Mesenchymal stem cell (in vitro differentiated cells and primary cell): ENCODE data around the gene CD19.

Experiments
- DNase-seq: peaks from one replicate; pipeline ENCODE4 v3.0.0-alpha.2; 2013
- H2AFZ ChIP-seq: one replicate; pipeline ENCODE4 v1.6.1; 2013; ENCODE audit warnings: low read depth, mild to moderate bottlenecking, control low read depth, inconsistent platforms, low read length, moderate library complexity
- H2AK5ac ChIP-seq: 2 replicates; pipeline ENCODE4 v1.6.1; 2013; ENCODE audit warnings: low read length, moderate library complexity, mild to moderate bottlenecking, inconsistent platforms; ENCODE audit not compliant: severe bottlenecking
- H2BK120ac ChIP-seq: one replicate; pipeline ENCODE4 v1.6.1; 2013; ENCODE audit warnings: low read depth, mild to moderate bottlenecking, inconsistent platforms, low read length, moderate library complexity
- H2BK12ac ChIP-seq, 2 experiments: one replicate each; pipeline ENCODE4 v1.6.1; 2013; ENCODE audit warnings: inconsistent platforms in 2 of 2, low read length in 2 of 2, mild to moderate bottlenecking in 2 of 2, moderate library complexity in 2 of 2, control low read depth in 1 of 2
- H2BK15ac ChIP-seq: one replicate; pipeline ENCODE4 v1.6.1; 2013; ENCODE audit warnings: mild to moderate bottlenecking, low read depth, inconsistent platforms; ENCODE audit not compliant: poor library complexity, severe bottlenecking
- H2BK5ac ChIP-seq: 2 replicates; pipeline ENCODE4 v1.6.1; 2013; ENCODE audit warnings: low read depth, mild to moderate bottlenecking, low read length, control low read depth, inconsistent platforms; ENCODE audit not compliant: poor library complexity, severe bottlenecking
- H3K14ac ChIP-seq, 2 experiments: one replicate each; pipeline ENCODE4 v1.6.1; 2013; ENCODE audit warnings: inconsistent platforms in 2 of 2, low read length in 2 of 2, control low read depth in 1 of 2, mild to moderate bottlenecking in 1 of 2, moderate library complexity in 1 of 2
- H3K18ac ChIP-seq, 2 experiments: one replicate each; pipeline ENCODE4 v1.6.1; 2013; ENCODE audit warnings: inconsistent platforms in 2 of 2, low read length in 2 of 2, control low read depth in 1 of 2, low read depth in 1 of 2, mild to moderate bottlenecking in 1 of 2
- H3K23ac ChIP-seq, 2 experiments: one replicate each; pipeline ENCODE4 v1.6.1; 2013; ENCODE audit warnings: inconsistent platforms in 2 of 2, low read length in 2 of 2, mild to moderate bottlenecking in 2 of 2, moderate library complexity in 2 of 2, control low read depth in 1 of 2
- H3K27ac ChIP-seq: 2 replicates; pipeline ENCODE4 v1.5.1; 2013; ENCODE audit warnings: mild to moderate bottlenecking, moderate library complexity, low read length, control low read depth, inconsistent platforms; ENCODE audit not compliant: poor library complexity, severe bottlenecking
- H3K27me3 ChIP-seq, 2 experiments: 2 replicates each; pipeline versions ENCODE4 v1.6.1 to v1.7.0; 2013; ENCODE audit warnings: low read length in 2 of 2, mild to moderate bottlenecking in 2 of 2, moderate library complexity in 2 of 2, control low read depth in 1 of 2, inconsistent platforms in 1 of 2; ENCODE audit not compliant: control insufficient read depth in 1 of 2, insufficient read depth in 1 of 2
- H3K36me3 ChIP-seq, 2 experiments: 2 replicates each; pipeline versions ENCODE4 v1.6.1 to v1.7.0; 2013; ENCODE audit warnings: low read length in 2 of 2, control low read depth in 1 of 2, inconsistent platforms in 1 of 2, low read depth in 1 of 2, mild to moderate bottlenecking in 1 of 2; ENCODE audit not compliant: insufficient read depth in 2 of 2, control insufficient read depth in 1 of 2
- H3K4ac ChIP-seq, 2 experiments: one replicate each; pipeline ENCODE4 v1.6.1; 2013; ENCODE audit warnings: inconsistent platforms in 2 of 2, low read length in 2 of 2, mild to moderate bottlenecking in 2 of 2, moderate library complexity in 2 of 2, control low read depth in 1 of 2, low read depth in 1 of 2
- H3K4me1 ChIP-seq: 2 replicates; pipeline ENCODE4 v1.6.1; 2013; ENCODE audit warnings: low read depth, low read length, control low read depth; ENCODE audit not compliant: control insufficient read depth, insufficient read depth
- H3K4me2 ChIP-seq: 2 replicates; pipeline ENCODE4 v1.6.1; 2013; ENCODE audit warnings: low read length, mild to moderate bottlenecking, inconsistent platforms; ENCODE audit not compliant: poor library complexity, severe bottlenecking
- H3K4me3 ChIP-seq, 2 experiments: 2 replicates each; pipeline versions ENCODE4 v1.5.1 to v1.7.0; 2013; ENCODE audit warnings: low read length in 2 of 2, mild to moderate bottlenecking in 2 of 2, control low read depth in 1 of 2, low read depth in 1 of 2; ENCODE audit not compliant: insufficient read depth in 1 of 2
- H3K79me1 ChIP-seq: replicated peaks from 2 replicates; pipeline ENCODE4 v1.6.1; 2013; ENCODE audit warnings: mild to moderate bottlenecking, control low read depth, low read length, inconsistent platforms; ENCODE audit not compliant: poor library complexity, severe bottlenecking
- H3K9ac ChIP-seq: 2 replicates; pipeline ENCODE4 v1.7.0; 2013; ENCODE audit warnings: mild to moderate bottlenecking, low read length, moderate library complexity
- H3K9me3 ChIP-seq: 2 replicates; pipeline ENCODE4 v1.7.0; 2013; ENCODE audit warnings: mild to moderate bottlenecking, low read length; ENCODE audit not compliant: control insufficient read depth
- H4K8ac ChIP-seq: one replicate; pipeline ENCODE4 v1.6.1; 2013; ENCODE audit warnings: inconsistent platforms, mild to moderate bottlenecking, low read length, moderate library complexity
- H4K91ac ChIP-seq: one replicate; pipeline ENCODE4 v1.6.1; 2013; ENCODE audit warnings: mild to moderate bottlenecking, low read length, inconsistent platforms
- WGBS: methylation state at CpG from one replicate; pipeline ENCODE4 v1.1.7; 2013; ENCODE audit warnings: mixed read lengths; 5-methylcytosine and 5-hydroxymethylcytosine counted together

CD19 gene

GRCh38 chr16:28915181-28915580 is 16.6 kb upstream of the CD19 start:
- H3K9me3 ChIP-seq: no peaks in the 10 kb centered on the region
- no peak overlapping the region for H3K18ac ChIP-seq
- H3K23ac ChIP-seq: no peak overlapping the region
- DNase-seq: peak; percentile 37
- H2BK120ac ChIP-seq: no peak overlapping the region
- no peak overlapping the region for H3K14ac ChIP-seq
- peaks cover 6% of the 10 kb centered on the region for H3K79me1 ChIP-seq
- H4K8ac ChIP-seq: no peak overlapping the region
- peaks cover 2% of the 10 kb centered on the region for H3K4me1 ChIP-seq
- no peak overlapping the region for H3K4ac ChIP-seq
- H3K36me3 ChIP-seq: peaks cover 66 to 75% of the 10 kb centered on the region in 2 experiments
- no peak overlapping the region for H2BK12ac ChIP-seq
- H3K9ac ChIP-seq: no peak overlapping the region
- no peak overlapping the region for H2AK5ac ChIP-seq
- H3K4me3 ChIP-seq: no peak overlapping the region
- no peaks in the 10 kb centered on the region for H3K27me3 ChIP-seq
- no peak overlapping the region for H4K91ac ChIP-seq
- no peak overlapping the region for H2BK5ac ChIP-seq
- no peak overlapping the region for H3K27ac ChIP-seq
- no peak overlapping the region for H2AFZ ChIP-seq
- H2BK15ac ChIP-seq: no peak overlapping the region
- H3K4me2 ChIP-seq: no peak overlapping the region

GRCh38 chr16:28917095-28917494 is 14.7 kb upstream of the CD19 start:
- 95% methylated on average over 7 of the region's 7 CpGs for WGBS
- no peak overlapping the region for H3K27ac ChIP-seq

GRCh38 chr16:28918698-28919097 is 13.1 kb upstream of the CD19 start:
- Histone ChIP-seq H3K4me2 (no peak overlapping the region), H3K27me3 (no peaks in the 10 kb centered on the region), H3K23ac (no peak overlapping the region), H2AFZ (no peak overlapping the region), H3K9me3 (no peaks in the 10 kb centered on the region), H3K4me1 (peaks cover 1% of the 10 kb centered on the region), H4K8ac (no peak overlapping the region), H3K4me3 (no peak overlapping the region), H2AK5ac (no peak overlapping the region), H2BK15ac (no peak overlapping the region), H4K91ac (no peak overlapping the region), H3K27ac (no peak overlapping the region), H3K14ac (no peak overlapping the region), H3K18ac (no peak overlapping the region), H2BK120ac (no peak overlapping the region), H2BK12ac (no peak overlapping the region), H3K4ac (no peak overlapping the region), H2BK5ac (no peak overlapping the region), H3K36me3 (peaks cover 54 to 69% of the 10 kb centered on the region in 2 experiments), H3K79me1 (peaks cover 10% of the 10 kb centered on the region), H3K9ac (no peak overlapping the region)
- no peak for DNase-seq
- 100% methylated on average over 3 of the region's 3 CpGs for WGBS

More at GRCh38 chr16:28917095-28917494, 14.7 kb upstream of the CD19 start:
- Histone ChIP-seq H2AK5ac (no peak overlapping the region), H2BK5ac (no peak overlapping the region), H3K4ac (no peak overlapping the region), H3K79me1 (peaks cover 9% of the 10 kb centered on the region), H3K4me3 (no peak overlapping the region), H4K8ac (no peak overlapping the region), H2BK15ac (no peak overlapping the region), H3K36me3 (peaks cover 61 to 72% of the 10 kb centered on the region in 2 experiments), H3K9me3 (no peaks in the 10 kb centered on the region), H4K91ac (no peak overlapping the region), H3K4me2 (no peak overlapping the region), H3K27me3 (no peaks in the 10 kb centered on the region), H3K18ac (no peak overlapping the region), H3K14ac (no peak overlapping the region), H3K23ac (no peak overlapping the region), H3K4me1 (no peaks in the 10 kb centered on the region), H2BK120ac (no peak overlapping the region), H3K9ac (no peak overlapping the region), H2AFZ (no peak overlapping the region), H2BK12ac (no peak overlapping the region)
- DNase-seq: no peak

- Histone ChIP-seq H2BK5ac (no peak overlapping the region), H3K4ac (no peak overlapping the region), H3K36me3 (peaks cover 24 to 43% of the 10 kb centered on the region in 2 experiments), H3K4me2 (no peak overlapping the region), H3K14ac (no peak overlapping the region), H3K23ac (no peak overlapping the region), H2BK120ac (no peak overlapping the region), H3K18ac (no peak overlapping the region), H3K27me3 (no peaks in the 10 kb centered on the region), H2BK15ac (no peak overlapping the region), H3K9me3 (no peaks in the 10 kb centered on the region), H4K91ac (no peak overlapping the region), H2AK5ac (no peak overlapping the region), H3K4me3 (no peak overlapping the region), H2AFZ (no peak overlapping the region), H3K79me1 (peaks cover 10% of the 10 kb centered on the region), H3K9ac (no peak overlapping the region), H2BK12ac (no peak overlapping the region), H3K4me1 (peaks cover 12% of the 10 kb centered on the region), H3K27ac (no peak overlapping the region), H4K8ac (no peak overlapping the region)
- no CpG with 5 or more reads among the region's 3 CpGs for WGBS
- no peak for DNase-seq
These were observed 8.6 kb upstream of the CD19 start for GRCh38 chr16:28923231-28923587.
